WERI-Rb-1 (cell line): ENCODE data around the gene NFS1.
"Not testable (repeated sequence)": the region's sequence is repeated elsewhere in the genome, so short reads cannot be mapped to it uniquely, and the experiment has no call there.

Experiments used
- DNase-seq: peaks from one replicate; pipeline ENCODE4 v3.0.0-alpha.2; 2020
- H3K27ac ChIP-seq: fragments of 250-450 bp; sonication (Bioruptor Pico); 2 replicates; pipeline ENCODE4 v1.5.1; 2020; ENCODE audit warnings: mild to moderate bottlenecking, moderate library complexity
- H3K27me3 ChIP-seq: fragments of 250-450 bp; sonication (Bioruptor Pico); 2 replicates; pipeline ENCODE4 v1.5.1; 2021; ENCODE audit warnings: mild to moderate bottlenecking, low read depth, moderate library complexity; ENCODE audit not compliant: insufficient read depth, severe bottlenecking
- H3K36me3 ChIP-seq: fragments of 250-450 bp; sonication (Bioruptor Pico); 2 replicates; pipeline ENCODE4 v1.5.1; 2020; ENCODE audit warnings: mild to moderate bottlenecking, moderate library complexity
- H3K4me3 ChIP-seq: 2 replicates; pipeline ENCODE4 v1.5.1; 2011; ENCODE audit warnings: low read depth, mild to moderate bottlenecking, control low read depth, low read length
- H3K9me3 ChIP-seq: fragments of 250-450 bp; sonication (Bioruptor Pico); 2 replicates; pipeline ENCODE4 v1.5.1; 2021; ENCODE audit warnings: mild to moderate bottlenecking, moderate library complexity; ENCODE audit not compliant: severe bottlenecking
- CTCF ChIP-seq: IDR thresholded peaks from 2 replicates; pipeline ENCODE4 v1.5.1; 2011; ENCODE audit warnings: low read depth, mild to moderate bottlenecking, control low read depth, inconsistent platforms, low read length

NFS1 gene

GRCh38 chr20:35721621-35722020 lies 22.5 kb upstream of the NFS1 start:
- Histone ChIP-seq H3K36me3 (peaks cover 98% of the 10 kb centered on the region), H3K27me3 (no peaks in the 10 kb centered on the region), H3K27ac (no peak overlapping the region), H3K9me3 (no peaks in the 10 kb centered on the region), H3K4me3 (no peak overlapping the region)
- DNase-seq, result no peak
- TF ChIP-seq CTCF, result no peak

GRCh38 chr20:35721219-35721618 lies 22.1 kb upstream of the NFS1 start:
- DNase-seq, result no peak
- no peaks in the 10 kb centered on the region for H3K9me3 ChIP-seq
- no peak overlapping the region for H3K4me3 ChIP-seq
- no peak for TF ChIP-seq CTCF
- H3K27ac ChIP-seq, result no peak overlapping the region
- H3K36me3 ChIP-seq, result peaks cover 98% of the 10 kb centered on the region
- no peaks in the 10 kb centered on the region for H3K27me3 ChIP-seq

- peak overlapping the region; percentile 58 for H3K27ac ChIP-seq
- no peaks in the 10 kb centered on the region for H3K27me3 ChIP-seq
- TF ChIP-seq CTCF, result no peak
- H3K4me3 ChIP-seq, result no peak overlapping the region
- no peak for DNase-seq
- peaks cover 98% of the 10 kb centered on the region for H3K36me3 ChIP-seq
- H3K9me3 ChIP-seq, result no peaks in the 10 kb centered on the region
These were observed 21.3 kb upstream of the NFS1 start for GRCh38 chr20:35720165-35721123.

- Histone ChIP-seq H3K36me3 (peaks cover 98% of the 10 kb centered on the region), H3K4me3 (no peak overlapping the region), H3K27ac (peak overlapping the region; percentile 58), H3K9me3 (no peaks in the 10 kb centered on the region), H3K27me3 (no peaks in the 10 kb centered on the region)
- no peak for TF ChIP-seq CTCF
- peak; percentile 58 for DNase-seq
These were observed 20.6 kb upstream of the NFS1 start for GRCh38 chr20:35719717-35720116.

GRCh38 chr20:35718972-35719635 lies 20.0 kb upstream of the NFS1 start:
- no peak for DNase-seq
- Histone ChIP-seq H3K4me3 (no peak overlapping the region), H3K27ac (peak overlapping the region; percentile 58), H3K9me3 (no peaks in the 10 kb centered on the region), H3K36me3 (peaks cover 98% of the 10 kb centered on the region), H3K27me3 (no peaks in the 10 kb centered on the region)
- TF ChIP-seq CTCF, result no peak

- not testable (repeated sequence) for H3K27ac ChIP-seq, DNase-seq, H3K9me3 ChIP-seq, H3K4me3 ChIP-seq, H3K27me3 ChIP-seq
- H3K36me3 ChIP-seq, result peaks cover 98% of the 10 kb centered on the region
These were observed 19.2 kb upstream of the NFS1 start for GRCh38 chr20:35718321-35718720.
